Transverse colon (tissue), 3 donors: ENCODE results near the gene DRD2.

Source experiments
- POLR2A ChIP-seq: fragments of 450-650 bp; IDR thresholded peaks from one replicate; pipeline ENCODE4 v1.6.1; 2016; ENCODE audit warnings: antibody characterized with exemption, mild to moderate bottlenecking, moderate library complexity
- TF ChIP-seq, protein P1 (sequence below), 5 experiments: fragments of 200-600 bp in 3 of 5; fragments of 450-650 bp in 2 of 5; sonication (generic) in 3 of 5; IDR thresholded peaks; 1 replicate in 2 of 5; 2 replicates in 3 of 5; pipeline ENCODE4 v1.5.1; 2016 to 2017; ENCODE audit warnings: antibody characterized with exemption in 5 of 5, inconsistent platforms in 3 of 5, mild to moderate bottlenecking in 2 of 5, moderate library complexity in 1 of 5

DNA sequence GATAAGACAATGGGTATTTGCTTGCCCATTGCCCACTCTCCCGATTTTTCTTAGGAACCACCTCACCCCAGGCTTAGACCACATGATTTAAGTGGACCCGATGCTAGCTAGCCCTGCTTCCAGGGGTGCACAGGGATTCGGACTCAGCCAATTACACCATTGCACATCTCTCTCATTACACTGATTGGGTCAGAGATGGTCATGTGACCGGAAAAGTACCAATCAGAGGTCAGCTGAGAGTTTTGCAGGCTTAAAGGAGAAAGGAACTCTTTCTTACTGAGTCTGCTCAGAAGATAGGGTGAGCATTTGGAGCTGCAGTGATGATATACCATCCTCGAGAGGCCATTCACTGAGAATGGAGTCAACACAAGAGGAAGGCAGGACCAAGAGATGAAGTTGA lies 99.8 kb downstream of the DRD2 start:
- TF ChIP-seq, protein P1, sequence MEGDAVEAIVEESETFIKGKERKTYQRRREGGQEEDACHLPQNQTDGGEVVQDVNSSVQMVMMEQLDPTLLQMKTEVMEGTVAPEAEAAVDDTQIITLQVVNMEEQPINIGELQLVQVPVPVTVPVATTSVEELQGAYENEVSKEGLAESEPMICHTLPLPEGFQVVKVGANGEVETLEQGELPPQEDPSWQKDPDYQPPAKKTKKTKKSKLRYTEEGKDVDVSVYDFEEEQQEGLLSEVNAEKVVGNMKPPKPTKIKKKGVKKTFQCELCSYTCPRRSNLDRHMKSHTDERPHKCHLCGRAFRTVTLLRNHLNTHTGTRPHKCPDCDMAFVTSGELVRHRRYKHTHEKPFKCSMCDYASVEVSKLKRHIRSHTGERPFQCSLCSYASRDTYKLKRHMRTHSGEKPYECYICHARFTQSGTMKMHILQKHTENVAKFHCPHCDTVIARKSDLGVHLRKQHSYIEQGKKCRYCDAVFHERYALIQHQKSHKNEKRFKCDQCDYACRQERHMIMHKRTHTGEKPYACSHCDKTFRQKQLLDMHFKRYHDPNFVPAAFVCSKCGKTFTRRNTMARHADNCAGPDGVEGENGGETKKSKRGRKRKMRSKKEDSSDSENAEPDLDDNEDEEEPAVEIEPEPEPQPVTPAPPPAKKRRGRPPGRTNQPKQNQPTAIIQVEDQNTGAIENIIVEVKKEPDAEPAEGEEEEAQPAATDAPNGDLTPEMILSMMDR (IDR thresholded peaks at IDR 0.05): no peak
- no peak for TF ChIP-seq POLR2A
